T follicular helper cell (primary cell): ENCODE measurements around the gene KLHDC7B.

Experiments used
- DNase-seq: peaks from one replicate; pipeline ENCODE4 v3.0.0-alpha.2; 2020; ENCODE audit warnings: low read depth

The KLHDC7B gene

DNA sequence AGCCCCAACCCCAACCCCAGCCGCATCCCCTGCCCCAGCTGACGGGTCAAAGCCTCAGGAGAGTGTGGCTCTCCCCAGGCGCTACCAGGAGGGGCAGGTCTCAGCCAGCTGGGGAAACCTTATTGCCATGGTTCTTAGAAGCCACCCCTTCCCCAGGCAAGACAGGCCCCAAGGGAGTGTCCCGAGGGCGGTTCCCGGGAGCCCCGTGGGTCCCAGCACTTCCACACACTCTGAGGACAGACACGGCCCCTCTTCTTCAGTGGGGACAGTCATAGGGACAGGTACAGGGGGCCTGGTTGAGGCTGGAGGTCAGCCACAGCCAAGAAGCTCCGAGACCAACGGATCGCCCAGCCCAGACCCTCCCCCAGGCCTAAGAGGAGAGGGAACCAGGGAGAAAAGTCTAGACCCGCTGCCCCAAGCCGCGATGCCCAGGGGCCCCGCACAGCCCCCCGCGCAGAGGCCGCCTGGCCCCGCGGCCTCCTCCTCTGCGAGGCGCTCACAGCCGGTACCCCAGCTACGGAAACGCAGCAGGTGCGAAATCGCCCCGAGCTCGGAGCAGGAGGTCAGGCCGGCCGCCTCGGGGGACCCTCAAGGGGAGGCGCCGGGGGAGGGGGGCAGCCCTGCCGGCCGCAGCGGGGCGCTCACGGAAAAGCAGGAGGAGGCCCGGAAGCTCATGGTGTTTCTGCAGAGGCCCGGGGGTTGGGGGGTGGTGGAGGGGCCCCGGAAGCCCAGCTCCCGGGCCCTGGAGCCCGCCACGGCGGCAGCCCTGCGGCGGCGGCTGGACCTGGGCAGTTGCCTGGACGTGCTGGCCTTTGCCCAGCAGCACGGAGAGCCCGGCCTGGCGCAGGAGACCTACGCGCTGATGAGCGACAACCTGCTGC lies 2.6 kb downstream of the KLHDC7B start:
- DNase-seq, result no peak

DNA sequence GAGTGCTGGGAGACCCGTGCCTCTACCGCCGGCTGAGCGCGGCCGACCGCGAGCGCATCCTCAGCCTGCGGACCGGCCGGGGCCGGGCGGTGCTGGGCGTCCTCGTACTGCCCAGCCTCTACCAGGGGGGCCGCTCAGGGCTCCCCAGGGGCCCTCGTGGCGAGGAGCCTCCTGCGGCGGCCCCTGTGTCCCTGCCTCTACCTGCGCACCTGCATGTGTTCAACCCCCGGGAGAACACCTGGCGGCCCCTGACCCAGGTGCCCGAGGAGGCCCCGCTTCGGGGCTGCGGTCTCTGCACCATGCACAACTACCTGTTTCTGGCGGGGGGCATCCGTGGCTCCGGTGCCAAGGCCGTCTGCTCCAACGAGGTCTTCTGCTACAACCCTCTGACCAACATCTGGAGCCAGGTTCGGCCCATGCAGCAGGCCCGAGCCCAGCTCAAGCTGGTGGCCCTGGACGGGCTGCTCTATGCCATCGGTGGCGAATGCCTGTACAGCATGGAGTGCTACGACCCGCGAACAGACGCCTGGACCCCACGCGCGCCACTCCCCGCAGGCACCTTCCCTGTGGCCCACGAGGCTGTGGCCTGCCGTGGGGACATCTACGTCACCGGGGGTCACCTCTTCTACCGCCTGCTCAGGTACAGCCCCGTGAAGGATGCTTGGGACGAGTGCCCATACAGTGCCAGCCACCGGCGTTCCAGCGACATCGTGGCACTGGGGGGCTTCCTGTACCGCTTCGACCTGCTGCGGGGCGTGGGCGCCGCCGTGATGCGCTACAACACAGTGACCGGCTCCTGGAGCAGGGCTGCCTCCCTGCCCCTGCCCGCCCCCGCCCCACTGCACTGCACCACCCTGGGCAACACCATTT lies 3.5 kb downstream of the KLHDC7B start:
- DNase-seq, result no peak

DNA sequence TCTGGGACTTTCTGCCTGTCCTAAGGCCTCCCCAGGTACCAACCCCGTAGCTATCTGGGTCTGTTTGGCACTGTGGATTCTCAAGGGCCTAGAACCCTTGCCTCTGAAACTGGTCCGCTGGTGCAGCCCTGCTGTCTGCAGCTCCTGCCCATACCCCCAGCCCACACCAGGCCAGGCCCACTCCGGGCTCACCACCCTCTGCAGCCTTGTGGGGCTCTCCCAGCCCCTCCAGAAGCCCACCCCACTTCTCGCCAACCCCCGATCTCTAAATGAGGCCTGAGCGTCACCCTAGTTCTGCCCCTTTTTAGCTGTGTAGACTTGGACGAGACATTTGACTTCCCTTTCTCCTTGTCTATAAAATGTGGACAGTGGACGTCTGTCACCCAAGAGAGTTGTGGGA lies 4.7 kb downstream of the KLHDC7B start:
- DNase-seq, result no peak

DNA sequence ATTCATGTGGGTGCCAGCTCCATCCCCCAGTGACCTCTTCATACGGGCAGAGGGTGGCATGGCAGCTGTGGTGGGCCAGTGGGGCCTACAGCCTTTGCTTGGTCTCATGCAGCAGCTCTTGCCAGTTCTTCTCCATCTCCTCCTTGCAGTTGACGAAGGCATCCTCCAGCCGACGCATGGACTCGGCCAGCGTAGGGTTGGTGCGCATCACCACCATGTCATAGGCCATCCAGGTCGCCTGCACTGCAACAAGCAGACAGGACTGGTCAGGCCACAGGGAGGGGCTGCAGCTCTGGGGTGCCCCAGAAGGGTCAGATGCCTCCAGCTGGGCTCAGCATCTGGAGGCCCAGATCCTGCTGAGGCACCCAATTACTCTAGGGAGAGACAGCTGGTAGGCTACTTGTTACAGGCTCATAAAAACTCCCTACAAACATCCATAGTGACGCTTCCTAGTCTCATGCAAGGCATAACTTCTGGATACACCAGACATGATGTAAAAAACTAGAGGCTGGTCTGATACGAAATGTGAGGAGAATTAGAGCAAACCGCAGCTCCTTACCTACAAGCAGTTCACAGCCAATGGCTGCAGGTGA lies 5.6 kb downstream of the KLHDC7B start:
- DNase-seq, result no peak

DNA sequence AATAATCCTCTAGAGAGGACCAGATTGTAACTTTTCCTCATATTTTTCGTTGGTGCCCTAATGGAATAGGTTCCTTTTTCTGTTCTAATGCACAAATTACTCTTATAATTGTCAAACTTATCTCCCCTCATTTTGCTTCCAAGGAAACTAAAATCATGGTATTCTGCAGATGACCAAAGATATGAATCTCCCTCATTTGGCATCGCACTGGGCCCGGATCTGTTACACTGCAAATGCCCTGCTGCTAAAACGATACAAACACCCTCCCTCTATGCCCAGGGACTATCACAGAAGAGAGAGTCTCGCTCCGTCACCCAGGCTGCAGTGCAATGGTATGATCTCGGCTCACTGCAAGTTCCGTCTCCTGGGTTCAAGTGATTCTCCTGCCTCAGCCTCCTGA lies 7.6 kb downstream of the KLHDC7B start:
- DNase-seq, result no peak

DNA sequence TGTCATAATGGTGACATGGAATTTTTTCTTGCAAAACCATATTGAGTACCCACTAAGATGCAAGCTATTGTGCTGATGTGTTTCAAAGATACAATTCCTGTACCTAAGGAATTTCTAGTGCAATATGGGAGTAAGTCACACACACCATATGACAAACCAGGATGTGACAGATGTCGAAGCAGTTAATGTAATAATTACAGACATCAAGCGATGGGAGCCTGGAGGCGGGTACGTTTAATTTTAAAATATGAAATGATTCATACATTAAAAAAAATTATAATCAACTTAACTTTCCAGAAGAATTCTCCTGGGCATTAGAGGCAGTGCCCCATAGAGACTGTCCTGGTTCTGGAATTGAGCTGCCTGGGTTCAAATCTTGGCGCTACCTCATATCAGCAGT lies 11.0 kb downstream of the KLHDC7B start:
- DNase-seq, result no peak

DNA sequence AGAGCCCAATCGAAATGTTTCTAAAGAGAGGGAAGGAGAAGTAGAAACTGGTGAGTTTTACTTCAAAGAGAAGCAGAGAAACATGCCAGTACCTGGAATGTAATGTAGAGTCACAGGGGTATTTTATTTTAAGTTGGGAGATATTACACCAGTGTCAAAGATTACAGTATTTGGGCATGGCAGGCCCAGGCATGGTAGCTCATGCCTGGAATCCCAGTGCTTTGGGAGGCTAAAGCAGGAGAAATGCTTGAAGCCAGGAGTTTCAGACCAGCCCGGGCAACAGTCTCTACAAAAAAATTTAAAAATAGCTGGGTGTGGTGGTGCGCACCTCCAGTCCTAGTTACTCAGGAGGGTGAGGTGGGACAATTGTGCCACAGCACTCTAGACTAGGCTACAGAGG lies 14.3 kb downstream of the KLHDC7B start:
- DNase-seq, result no peak

DNA sequence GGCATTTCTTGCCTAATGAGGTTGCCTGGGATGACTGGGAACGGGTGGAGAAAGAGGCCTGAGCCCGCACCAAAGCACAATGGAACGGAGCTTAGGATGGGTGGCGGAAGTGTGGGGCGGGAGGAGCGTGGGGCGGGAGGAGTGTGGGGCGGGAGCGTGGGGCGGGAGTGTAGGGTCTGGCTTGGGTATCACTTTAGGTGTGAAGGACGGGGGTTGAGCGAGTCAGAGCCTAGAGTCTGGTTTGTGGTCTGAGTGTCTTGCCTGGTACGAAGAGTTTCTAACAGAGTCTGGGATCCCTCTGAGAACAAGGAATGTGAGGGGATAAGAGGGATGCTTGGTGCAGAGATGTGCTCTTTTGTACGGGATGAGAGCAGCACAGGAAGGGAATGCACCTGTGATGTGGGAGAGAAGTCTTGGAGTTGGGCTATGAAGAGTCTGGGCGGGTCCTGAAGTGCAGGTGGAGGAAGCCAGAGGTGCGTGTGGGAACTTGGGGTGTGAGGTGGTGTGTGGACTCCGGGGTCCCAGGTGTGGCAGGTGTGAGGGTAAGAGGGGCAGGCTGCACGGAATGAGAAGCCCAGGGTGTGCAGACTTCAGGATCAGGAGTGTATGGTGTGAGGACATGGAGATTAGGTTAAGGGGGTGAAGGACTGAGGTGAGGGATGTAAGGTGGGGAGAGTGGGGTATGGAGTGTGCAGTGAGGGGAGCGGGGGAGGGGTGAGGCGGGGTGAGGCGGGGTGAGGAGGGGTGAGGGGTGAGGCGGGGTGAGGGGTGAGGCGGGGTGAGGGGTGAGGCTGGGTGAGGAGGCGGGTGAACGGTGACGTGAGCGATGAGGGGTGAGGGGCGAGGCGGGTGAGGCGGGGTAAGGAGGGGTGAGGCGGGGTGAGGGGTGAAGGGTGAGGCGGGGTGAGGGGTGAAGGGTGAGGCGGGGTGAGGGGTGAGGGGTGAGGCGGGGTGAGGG lies 16.0 kb downstream of the KLHDC7B start:
- DNase-seq, result no peak

DNA sequence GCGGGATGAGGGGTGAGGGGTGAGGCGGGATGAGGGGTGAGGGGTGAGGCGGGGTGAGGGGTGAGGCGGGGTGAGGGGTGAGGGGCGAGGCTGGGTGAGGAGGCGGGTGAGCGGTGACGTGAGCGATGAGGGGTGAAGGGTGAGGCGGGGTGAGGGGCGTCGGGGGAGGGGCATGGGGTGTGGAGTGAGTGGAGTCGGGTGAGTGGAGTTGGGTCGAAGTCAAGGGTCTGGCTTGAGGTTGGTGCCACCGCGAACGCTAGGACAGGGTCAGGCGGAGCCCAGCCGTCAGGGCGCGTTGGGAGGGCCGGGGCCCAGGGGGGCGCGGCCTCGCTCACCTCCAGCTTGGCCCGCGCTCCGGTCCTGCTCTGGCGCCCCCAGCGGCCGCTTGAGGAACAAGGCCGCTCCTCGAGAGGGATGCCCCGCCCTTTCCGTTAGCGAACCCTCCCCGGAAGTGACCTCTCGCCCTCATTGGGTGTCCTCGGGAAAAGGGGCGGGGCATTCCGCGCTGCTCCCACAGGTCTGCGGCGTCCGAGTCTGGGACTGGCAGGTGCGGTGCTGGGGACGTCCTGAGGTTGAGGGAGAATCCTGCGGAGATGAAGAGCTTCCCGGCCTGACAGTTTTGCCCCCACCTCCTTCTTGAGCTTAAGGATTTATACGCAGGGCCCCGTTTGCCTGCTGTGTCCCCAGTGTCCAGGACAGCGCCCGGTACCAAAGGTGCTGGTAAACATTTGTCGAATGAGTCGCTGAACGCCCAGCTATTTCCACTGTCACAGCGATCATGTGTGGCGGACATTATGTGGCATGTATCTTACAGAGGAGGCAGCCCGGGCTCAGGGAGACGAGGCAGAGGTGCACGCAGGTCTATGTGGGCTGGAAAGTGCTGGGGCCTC lies 17.1 kb downstream of the KLHDC7B start, which contains the start of gene SYCE3:
TSS of gene SYCE3 (minus strand) at position 397 of the 890 bp plus-strand sequence. CDS start 6,514 bp downstream, outside the sequence.
- peak; percentile 95 for DNase-seq

DNA sequence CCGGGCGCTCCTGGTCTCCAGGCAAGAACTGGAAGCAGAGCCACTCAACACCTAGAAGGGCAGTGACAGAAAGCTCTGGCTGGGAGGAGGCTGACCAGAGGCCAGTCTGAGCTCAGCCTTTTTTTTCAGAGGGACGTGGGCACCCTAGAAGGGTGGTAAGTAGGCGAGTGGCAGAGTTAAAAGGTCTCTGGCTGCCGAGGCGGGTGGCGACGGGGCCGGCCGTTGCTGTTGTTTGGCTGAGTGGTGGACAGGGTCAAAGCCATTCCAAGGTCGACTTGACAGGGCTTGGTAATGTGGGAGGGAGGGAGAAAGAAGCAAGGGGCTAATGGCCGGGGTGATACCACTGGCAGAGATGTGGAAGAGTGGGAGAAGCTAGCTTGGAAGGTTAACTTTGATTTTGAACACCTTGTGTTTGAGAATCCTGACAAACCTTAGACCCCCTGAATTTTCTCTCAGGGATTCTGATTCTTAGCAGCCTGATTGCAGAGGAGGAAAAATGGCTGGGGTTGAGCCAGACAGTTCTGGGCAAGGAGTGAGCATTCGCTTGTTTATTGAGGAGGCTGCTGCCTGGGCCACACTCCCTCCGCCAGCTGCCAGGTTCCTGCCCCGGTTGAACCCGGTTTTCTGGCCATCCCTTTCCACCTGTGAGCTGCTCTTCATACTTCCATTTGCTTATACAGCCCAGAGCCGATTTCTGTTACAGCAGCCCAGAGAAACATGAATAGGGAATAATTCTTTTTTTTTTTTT lies 17.9 kb downstream of the KLHDC7B start:
- no peak for DNase-seq

DNA sequence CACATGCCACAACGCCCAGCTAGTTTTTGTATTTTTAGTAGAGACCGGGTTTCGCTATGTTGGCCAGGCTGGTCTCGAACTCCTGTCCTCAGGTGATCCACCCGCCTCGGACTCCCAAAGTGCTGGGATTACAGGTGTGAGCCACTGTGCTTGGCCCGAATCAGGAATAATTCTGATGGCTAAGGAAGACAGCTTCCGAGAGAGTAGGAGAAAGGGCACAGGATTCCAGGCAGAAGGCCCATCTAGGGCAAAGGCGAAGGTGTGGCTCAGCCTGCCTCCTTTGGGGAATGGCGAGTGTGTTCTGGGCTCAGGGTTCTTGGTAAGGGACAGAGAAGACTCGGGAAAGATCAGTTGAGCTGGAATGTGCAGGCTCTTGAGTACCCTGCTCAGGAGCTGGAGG lies 18.6 kb downstream of the KLHDC7B start:
- DNase-seq, result no peak

DNA sequence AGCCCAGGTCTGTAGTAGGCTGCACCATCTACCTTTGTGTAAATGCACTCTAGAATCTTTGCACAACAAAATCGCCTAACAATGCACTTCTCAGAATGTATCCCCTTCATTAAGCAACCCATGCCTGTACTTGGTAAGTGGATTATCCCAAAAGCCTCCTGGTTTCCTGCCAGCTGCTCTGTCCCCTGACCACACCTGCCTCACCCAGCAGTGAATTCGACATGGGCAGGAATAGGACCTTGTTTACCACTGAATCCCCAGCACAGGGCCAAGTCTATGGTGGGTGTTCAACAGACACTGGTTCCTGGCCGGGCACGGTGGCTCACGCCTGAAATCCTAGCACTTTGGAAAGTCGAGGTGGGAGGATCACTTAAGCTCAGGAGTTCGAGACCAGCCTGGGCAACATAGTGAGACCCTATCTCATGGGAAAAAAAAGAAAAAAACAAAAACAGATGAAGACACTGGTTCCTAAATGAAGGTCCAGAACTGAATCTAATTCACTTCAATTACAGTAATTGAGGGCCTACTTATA lies 22.1 kb downstream of the KLHDC7B start:
- no peak for DNase-seq

DNA sequence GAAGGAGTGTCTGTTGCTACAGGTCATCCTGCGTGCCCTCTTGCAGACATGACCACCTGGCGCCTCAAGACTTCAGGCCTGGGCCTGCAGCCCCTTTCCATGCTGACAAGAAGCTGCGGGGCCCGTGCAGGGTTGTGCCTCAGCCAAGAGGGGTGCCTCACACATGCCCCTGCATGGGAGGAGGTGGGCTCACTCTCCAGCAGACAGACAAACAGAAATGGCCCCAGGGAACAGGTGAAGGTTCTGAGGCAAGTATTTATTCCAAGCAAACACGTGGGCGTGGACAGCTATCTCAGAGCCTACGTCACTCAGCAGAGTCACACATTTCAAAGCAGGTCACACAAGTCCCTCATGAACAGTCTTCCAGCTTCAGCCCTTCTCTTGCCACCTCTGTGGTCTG lies 22.9 kb downstream of the KLHDC7B start:
- no peak for DNase-seq

DNA sequence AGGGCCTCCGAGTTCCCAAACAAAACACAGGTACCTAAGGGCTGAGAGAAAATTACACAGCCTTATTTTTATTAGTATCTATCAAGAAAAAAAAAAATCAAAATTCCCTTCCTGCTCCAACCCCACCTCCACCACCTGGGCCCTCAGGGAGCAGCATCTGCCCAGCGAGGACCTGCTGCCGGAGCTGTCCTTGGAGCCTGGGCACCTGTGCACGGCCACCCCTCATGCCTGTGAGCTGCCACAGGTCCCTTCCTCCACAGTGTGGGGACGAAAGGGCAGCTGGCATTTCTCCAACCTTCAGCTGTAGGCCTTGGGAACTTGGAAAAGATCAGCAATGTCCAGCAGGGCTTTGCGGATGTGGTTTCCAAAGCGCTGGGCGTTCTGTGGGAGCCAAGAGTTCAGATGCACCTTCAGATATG lies 23.4 kb downstream of the KLHDC7B start:
- DNase-seq, result no peak

DNA sequence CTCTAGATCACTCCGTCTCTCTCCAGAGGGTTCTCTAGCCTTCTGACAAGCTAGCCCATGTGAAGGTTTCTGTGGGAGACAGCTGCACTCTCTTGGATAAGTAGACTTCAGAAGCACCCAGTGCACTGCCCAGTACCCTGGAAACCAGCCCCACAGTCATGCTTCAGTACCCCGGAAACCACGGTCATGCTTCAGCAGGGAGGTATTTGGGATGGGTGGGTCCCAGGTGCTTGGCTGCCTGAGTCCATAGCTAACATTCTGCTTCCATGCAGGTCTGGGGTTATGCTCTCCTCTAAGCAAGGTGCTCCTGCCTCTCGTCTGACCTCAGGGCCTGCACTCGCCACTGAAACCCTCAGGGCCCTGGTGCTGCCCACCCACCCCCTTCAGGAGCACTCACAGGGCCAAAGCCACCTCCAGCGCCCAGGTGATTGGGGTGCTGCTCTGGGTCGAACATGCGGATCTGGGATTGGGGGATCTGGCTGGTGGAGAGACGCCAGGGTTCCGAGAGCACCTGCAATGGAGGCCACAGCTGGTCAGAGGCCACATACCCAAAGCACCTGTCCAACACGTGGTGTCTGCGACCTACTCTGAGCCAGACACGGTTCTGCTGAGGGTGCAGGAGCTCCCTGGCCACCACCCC lies 24.3 kb downstream of the KLHDC7B start:
- no peak for DNase-seq

DNA sequence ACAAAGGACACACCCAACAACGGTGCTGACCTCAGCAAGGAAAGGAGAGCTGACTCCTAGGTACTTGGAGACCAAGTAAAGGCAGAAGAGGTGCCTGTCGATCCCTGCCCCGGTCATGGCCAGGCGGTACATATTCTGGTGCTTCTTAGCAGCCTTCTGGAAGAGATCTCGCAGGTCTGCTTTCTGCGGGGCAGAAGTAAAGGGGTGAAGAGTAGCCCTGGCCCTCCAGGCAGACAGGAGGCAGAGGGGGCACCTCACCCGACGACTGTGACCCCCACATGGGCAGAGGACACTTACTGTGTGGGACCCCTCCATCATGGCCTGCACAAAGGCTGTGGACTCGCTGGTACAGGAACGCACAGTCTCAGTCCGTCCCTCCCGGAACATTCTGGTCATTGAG lies 25.2 kb downstream of the KLHDC7B start:
- no peak for DNase-seq

DNA sequence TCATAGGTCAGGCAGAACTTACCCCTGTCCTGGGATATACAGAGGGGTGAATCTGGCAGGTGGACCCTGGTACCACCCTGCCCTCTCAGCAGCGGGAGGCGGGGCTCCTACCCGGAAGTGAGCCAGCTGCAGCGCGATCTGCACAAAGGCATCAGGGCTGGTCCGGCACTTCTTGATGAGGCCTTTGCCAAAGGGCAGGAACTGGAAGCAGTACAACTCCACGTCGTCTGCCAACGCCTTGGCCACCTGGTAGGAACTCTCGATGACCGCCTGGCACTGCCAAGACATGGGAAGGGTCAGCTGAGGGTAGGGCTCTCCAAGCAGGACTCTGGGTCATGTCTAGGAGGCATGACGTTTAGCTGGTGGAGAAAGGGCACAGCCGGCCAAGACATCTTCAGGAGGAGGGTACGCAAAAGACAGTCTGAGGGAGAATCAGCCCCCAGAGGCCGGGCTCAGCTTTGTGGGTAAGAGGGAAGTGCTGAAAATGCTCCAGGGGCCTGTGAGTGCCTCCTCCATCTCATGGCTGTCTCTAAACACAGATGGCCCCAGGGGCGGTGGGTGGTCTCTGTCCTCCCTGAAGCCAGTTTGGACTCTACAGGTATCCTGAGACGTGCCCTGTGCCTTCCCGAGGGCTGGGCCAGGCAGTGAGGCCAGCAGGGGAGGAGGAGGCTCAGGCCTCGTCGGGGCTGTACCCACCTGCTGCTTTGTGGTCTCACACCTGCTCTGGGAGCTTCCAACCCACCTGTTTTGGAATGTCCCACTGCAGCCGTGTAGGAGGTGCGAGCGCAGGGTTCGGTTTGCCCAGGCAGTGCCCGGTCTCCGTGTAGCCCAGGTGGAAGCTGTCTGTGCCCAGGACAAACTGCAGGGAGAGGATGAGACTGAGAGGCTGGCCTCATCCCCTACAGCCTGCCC lies 25.8 kb downstream of the KLHDC7B start:
- DNase-seq, result no peak

DNA sequence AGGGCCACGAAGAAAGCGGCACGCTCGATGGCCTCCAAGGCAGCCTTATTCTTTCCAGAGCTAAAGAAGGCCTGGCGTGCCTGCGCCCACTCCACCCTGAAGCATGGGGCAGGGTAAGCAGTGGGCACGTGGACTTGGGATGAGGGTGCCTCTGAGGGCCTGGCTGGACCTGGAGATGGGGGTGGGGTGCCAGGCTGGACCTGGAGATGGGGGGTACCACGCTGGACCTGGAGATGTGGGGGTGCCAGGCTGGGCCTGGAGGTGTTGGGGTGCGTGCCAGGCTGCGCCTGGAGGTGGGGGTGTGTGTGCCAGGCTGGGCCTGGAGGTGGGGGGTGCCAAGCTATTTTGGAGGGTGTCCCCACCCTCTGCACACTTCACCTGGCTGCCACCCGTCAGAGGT lies 27.3 kb downstream of the KLHDC7B start:
- DNase-seq, result no peak
